Measurements from ENCODE around the gene DMD.
"Not testable (repeated sequence)": the region's sequence is repeated elsewhere in the genome, so short reads cannot be mapped to it uniquely, and the experiment has no call there.

The DMD gene

DNA sequence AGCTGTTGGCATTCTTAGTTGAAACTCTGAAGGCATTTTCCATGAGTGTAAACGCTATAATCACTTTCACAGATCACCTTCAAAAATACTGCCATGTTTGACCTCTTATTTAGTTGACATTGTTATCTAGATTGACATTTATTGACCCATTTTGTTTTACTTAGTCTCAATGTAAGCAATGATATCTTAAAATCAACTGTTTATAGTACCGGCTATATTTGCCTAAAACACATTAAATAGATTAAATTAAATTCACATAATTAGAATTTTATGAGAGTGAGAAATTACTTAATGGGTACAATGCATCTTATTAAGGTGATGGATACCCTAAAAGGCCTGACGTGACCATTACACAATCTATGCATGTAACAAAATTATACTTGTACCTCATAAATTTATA is 1621.8 kb downstream of the DMD start:
- H3K4me3 ChIP-seq (ENCODE audit: low read depth, low read length) = no peak overlapping the region
- TF ChIP-seq, protein P1, sequence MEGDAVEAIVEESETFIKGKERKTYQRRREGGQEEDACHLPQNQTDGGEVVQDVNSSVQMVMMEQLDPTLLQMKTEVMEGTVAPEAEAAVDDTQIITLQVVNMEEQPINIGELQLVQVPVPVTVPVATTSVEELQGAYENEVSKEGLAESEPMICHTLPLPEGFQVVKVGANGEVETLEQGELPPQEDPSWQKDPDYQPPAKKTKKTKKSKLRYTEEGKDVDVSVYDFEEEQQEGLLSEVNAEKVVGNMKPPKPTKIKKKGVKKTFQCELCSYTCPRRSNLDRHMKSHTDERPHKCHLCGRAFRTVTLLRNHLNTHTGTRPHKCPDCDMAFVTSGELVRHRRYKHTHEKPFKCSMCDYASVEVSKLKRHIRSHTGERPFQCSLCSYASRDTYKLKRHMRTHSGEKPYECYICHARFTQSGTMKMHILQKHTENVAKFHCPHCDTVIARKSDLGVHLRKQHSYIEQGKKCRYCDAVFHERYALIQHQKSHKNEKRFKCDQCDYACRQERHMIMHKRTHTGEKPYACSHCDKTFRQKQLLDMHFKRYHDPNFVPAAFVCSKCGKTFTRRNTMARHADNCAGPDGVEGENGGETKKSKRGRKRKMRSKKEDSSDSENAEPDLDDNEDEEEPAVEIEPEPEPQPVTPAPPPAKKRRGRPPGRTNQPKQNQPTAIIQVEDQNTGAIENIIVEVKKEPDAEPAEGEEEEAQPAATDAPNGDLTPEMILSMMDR (IDR thresholded peaks at IDR 0.05; ENCODE audit: control insufficient read depth, extremely low read depth, insufficient read depth) = no peak
- DNase-seq (ENCODE audit: low read depth) = peak; percentile 11

GRCh38 chrX:31588355-31588754 is 1623.0 kb downstream of the DMD start:
- TF ChIP-seq, protein P1 (IDR thresholded peaks at IDR 0.05; ENCODE audit: control insufficient read depth, extremely low read depth, insufficient read depth) = no peak
- H3K4me3 ChIP-seq (ENCODE audit: low read depth, low read length) = no peak overlapping the region
- no peak for DNase-seq (ENCODE audit: low read depth)

DNA sequence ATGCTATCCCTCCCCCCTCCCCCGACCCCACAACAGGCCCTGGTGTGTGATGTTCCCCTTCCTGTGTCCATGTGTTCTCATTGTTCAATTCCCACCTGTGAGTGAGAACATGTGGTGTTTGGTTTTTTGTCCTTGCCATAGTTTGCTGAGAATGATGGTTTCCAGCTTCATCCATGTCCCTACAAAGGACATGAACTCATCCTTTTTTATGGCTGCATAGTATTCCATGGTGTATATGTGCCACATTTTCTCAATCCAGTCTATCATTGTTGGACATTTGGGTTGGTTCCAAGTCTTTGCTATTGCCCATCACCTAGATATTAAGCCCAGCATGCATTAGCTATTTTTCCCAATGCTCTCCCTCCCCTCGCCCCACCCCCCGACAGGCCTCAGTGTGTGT is 1627.5 kb downstream of the DMD start:
- H3K4me3 ChIP-seq (ENCODE audit: low read depth, low read length); DNase-seq (ENCODE audit: low read depth): not testable (repeated sequence)

GRCh38 chrX:31580726-31581125 is 1630.6 kb downstream of the DMD start:
- DNase-seq (ENCODE audit: low read depth) = no peak
- TF ChIP-seq, protein P1 (IDR thresholded peaks at IDR 0.05; ENCODE audit: control insufficient read depth, extremely low read depth, insufficient read depth) = no peak
- no peak overlapping the region for H3K4me3 ChIP-seq (ENCODE audit: low read depth, low read length)

DNA sequence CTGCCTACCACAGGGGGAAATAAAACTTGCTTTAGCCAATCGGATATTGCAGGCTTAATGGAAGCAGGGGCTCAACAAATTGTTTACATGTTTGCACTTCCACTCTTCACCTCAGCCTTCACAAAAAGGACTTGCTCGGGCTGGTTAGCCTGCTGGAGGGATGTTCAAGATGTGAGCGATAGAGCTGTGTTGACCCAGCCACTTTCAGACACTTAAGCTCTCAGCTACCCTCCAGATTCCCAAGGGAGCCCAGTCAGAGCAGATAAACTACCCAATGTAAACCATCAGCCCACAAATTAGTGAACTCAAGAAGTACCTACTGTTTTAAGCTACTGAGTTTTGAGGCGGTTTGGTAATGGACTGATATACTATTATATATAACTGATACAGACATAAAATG is 1631.1 kb downstream of the DMD start:
- DNase-seq (ENCODE audit: low read depth) = no peak
- TF ChIP-seq, protein P1 (IDR thresholded peaks at IDR 0.05; ENCODE audit: control insufficient read depth, extremely low read depth, insufficient read depth) = no peak
- no peak overlapping the region for H3K4me3 ChIP-seq (ENCODE audit: low read depth, low read length)

GRCh38 chrX:31572360-31572759 is 1639.0 kb downstream of the DMD start:
- H3K4me3 ChIP-seq (ENCODE audit: low read depth, low read length) = no peak overlapping the region
- DNase-seq (ENCODE audit: low read depth) = no peak
- TF ChIP-seq, protein P1 (IDR thresholded peaks at IDR 0.05; ENCODE audit: control insufficient read depth, extremely low read depth, insufficient read depth) = no peak

DNA sequence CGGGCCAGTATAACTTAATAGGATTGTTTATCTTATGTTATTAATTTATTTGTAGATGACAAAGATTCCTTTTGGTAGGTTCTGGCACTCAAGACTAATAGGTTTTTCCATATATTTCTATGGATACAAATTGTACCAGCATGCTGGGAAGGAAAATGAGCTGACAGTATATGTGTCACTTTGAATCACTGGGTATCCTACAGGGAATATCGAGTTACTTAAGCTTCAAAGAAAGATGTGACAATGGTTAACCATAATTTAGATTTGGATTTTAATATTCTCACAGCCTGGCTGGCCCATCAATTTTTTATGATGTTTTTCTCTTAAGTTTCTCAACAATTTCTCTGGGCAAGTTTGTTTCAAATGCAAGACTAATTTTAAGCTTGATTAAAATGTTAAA is 1640.7 kb downstream of the DMD start:
- no peak overlapping the region for H3K4me3 ChIP-seq (ENCODE audit: low read depth, low read length)
- DNase-seq (ENCODE audit: low read depth) = no peak
- TF ChIP-seq, protein P1 (IDR thresholded peaks at IDR 0.05; ENCODE audit: control insufficient read depth, extremely low read depth, insufficient read depth) = no peak
